GM18909 (cell line): ENCODE data around the gene OTULINL.

Experiments
- ATAC-seq: cut with Tn5 transposase; IDR thresholded peaks from one replicate; pipeline ENCODE4 v1.9.1; 2021; ENCODE audit warnings: mild to moderate bottlenecking; ENCODE audit not compliant: unreplicated experiment, poor library complexity

Gene OTULINL

DNA sequence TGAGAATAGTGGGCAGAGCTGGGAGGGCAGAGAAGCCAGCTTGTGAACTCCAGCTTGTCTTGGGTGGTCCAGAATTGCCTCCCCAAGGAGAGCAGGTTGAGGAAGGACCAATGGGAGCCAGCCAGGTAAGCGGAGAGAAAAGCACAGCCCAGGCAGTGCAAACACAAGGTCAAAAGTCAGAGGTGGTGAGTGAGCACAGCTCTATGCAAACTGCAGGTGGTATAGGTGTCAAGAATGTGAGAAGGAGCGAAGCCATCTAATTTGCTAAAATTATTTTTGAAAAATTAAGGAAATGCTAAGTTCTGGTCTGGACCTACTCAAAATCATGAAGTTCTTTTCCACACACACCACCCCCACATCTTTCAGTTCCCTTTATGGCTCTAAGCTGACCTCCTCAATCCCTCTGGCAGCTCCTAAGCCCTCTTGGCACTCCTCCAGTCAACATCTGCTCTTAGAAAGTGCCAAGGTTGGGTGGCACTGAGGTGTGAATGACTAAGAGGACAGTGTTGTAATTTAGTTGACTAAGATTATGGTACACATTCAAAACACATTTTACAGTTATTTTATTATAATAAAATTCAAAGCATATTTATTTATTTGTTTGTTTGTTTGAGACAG is 6.6 kb upstream of the OTULINL start:
- ATAC-seq = no peak

DNA sequence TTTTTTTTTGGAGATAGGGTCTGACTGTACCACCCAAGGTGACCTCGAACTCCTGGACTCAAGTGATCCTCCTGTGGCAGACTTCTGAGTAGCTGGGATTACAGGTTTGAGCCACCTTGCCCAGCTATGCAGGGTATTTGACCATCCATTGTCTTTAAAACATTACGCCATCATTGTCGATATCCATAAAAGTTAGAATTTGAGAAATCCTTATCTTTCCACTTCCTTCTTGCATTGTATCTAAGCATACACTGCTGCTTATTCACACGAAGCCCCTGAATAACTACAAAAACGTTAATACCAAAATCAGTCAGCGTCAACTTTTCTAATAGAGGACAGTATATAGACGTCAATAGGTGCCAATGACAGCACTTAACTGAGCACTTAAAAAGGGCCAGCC is 5.4 kb upstream of the OTULINL start:
- ATAC-seq = no peak

DNA sequence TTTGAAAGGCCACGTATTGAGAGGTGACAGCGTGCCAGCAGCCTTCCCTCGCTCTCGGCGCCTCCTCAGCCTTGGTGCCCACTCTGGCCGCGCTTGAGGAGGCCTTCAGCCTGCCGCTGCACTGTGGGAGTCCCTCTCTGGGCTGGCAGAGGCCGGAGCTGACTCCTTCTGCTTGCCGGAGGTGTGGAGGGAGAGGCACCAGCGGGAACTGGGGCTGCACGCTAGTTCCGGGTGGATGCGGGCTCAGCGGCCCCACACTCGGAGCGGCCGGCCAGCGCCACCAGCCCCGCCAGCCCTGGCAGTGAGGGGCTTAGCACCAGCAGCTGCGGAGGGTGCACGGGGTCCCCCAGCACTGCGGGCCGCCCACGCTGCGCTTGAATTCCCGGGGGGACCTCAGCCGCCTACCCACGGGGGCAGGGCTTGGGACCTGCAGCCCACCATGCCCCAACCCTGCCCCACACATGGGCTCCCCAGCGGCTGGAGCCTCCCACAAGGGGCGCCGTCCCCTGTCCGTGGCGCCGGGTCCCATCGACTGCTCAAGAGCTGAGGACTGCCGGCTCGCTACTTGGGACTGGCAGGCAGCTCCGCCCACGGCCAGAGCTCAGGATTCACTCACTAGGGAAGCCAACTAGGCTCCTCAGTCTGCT is 4.4 kb upstream of the OTULINL start:
- ATAC-seq = no peak

DNA sequence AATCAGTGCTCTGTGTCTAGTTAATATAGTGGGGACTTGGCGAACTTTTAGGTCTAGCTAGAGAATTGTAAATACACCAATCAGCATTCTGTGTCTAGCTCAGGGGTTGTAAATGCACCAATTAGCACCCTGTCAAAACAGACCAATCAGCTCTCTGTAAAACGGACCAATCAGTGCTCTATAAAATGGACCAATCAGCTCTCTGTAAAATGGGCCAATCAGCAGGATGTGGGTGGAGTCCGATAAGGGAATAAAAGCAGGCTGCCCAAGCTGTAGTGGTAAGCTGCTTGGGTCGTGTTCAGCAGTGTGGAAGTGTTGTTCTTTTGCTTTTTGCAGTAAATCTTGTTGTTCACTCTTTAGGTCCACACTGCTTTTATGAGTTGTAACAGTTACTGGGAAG is 3.6 kb upstream of the OTULINL start:
- no peak for ATAC-seq

DNA sequence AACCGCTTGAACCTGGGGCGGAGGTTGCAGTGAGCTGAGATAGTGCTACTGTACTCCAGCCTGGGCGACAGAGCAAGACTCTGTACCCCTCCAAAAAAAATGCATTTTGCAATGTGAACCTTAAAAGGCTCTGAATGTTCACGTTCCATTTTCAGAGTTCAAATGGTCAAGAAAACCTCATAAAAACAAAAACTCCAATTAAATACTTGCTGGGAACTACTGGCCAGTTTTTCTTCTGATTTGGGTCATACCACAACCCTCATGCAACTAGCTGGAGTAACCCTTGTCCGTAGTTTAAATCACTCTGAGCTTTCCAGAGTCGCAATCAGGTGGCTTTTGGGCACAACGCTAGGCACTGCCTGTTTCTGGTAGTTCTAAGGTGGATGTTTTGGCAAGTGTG is 2.3 kb upstream of the OTULINL start:
- ATAC-seq = no peak

DNA sequence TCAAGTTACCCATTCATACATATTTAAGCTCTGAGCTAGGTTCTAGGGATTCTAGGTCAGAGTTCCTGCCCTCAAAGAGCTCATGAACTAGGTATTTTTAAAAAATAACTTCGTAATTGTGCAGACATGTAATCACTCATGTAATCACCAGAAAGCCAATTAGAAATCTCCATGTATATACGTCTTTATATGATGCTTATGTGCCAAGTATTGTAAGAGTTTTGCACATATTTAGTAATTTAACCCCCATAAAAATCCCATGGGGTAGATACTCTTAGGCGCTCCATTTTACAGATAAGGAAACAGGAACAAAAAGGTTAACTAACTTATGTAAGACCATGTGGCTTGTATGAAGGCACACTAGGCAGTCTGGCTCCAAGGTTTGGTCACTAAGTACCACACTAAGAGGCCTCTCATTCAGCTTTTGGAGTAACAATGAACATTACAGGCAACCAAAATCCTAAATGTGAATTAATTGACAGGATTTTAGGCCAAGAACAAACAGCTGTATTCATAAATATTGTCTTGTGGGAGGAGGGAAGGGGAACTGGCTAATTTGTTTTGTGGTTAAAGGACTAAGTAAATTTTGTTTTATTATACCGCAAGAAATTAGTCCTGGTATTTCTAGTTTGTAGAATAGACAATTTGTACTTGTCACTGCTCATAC is 1.7 kb upstream of the OTULINL start:
- no peak for ATAC-seq

DNA sequence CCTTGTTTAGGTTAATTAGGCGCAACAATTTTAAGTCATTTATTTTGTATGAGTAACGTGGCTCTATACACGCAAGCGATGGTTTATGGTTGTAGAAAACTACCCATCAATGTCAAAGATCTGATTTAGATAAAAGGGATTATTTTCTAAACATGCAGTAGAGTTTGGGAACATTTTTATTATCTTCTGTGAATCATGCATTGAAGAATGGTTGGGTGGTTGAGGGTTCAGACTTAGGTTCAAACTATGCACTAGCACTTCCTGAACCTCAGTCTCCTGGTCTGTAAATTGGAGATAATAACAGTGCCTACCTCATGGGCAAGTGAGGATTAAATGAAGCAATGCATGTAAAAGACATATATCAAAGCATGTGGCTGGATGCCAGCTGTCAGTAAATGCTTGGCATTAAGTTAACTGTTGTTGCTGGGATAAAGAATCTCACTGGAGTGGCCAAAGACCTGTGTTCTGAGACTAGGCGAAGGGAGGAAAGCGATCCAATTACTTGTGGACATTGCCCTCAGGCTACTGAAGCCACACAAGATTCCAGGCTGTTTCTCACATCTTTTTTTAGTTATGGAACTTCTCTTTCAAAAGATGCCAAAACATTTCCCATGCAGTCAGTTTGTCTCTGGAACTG is 1.1 kb upstream of the OTULINL start:
- no peak for ATAC-seq

DNA sequence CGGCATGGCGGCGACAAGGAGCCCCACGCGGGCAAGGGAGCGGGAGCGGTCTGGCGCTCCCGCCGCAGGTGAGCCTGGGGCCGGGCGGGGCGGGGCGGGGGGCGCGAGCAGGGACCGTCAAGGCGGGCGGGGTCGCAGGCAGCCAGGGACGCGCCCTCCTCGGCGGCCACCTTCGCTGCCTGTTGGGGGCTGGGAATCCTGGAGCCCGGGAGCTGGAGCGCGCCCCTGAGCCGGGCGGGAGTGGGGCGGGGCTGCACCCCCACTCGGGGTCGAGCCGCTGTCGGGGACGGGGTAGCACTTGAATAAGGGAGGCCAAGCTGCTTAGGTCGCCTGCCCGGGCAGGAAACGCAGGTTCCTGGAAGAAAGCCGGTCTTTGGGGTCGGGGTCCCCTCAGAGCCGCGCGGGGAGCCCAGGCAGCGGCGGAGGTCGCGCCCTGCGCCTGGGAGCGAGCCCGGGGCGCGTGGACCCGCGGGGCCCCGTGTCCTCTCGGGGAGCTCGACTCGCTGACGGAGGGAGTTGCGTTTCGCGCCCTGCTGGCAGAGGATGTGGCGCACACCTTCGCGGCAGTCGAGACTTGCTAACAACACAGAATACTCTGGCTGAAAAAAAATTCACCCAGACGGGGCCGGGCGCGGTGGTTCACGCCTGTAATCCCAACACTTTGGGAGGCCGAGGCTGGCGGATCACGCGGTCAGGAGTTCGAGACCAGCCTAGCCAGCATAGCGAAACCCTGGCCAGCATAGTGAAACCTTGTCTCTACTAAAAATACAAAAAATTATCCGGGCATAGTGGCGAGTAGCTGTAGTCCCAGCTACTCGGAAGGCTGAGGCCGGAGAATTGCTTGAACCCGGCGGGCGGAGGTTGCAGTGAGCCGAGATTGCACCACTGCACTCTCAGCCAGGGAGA is 552 bp downstream of the OTULINL start:
- peak; percentile 79 for ATAC-seq

DNA sequence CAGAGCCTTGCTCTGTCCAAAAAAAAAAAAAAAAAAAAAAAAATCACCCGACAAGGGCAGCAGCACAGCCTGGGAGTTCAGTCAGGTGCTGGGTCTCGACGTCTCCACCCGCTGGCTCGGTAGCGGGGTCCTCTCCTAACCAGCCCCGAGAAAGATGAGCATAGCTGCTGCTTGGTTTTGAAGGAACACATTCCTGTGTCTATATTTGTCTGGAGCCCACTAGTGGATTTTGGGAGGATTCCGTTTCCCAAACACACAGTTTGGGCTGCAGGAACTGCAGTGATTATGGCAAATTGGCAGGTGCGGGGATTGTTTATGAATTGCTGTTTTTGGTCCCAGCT is 1.2 kb downstream of the OTULINL start:
- no peak for ATAC-seq

DNA sequence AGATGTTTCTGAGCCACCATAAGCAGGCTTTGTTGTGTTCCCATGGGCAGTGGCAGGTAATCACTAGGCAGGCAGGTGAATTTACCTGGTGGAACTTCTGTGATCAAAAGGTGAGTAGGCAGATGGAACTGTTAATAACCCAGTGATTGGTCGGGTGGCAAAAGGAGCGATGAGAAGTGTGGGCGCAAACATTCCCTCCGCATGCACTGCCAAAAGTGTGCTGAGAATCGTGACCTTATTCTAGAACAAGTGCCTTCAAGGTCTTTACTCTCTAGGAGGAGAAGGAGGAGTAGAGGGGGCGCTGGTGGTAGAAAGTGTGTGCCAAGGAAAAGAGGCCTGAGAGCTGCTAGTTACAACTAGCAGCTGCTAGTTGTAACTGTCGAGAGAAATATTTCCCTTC is 3.3 kb downstream of the OTULINL start:
- no peak for ATAC-seq

DNA sequence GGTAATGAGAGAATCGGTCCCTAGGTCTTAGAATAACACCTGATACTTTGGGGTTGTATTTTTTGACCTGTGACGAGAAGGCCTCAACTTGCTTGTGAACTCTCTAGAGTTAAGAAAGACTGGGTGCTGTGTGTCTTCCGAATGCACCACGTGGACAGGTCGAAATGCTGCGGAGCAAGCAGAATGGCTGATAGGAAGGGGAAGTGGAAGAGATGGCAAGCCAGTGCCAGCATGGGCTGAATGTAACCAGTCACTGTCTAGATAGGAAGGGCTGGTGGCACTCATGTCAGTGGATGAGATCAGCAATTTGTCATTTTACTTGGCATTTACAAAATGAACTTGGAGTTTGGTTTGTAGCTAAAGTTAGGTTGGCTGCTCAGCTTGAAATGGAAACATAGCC is 5.6 kb downstream of the OTULINL start:
- ATAC-seq = no peak

DNA sequence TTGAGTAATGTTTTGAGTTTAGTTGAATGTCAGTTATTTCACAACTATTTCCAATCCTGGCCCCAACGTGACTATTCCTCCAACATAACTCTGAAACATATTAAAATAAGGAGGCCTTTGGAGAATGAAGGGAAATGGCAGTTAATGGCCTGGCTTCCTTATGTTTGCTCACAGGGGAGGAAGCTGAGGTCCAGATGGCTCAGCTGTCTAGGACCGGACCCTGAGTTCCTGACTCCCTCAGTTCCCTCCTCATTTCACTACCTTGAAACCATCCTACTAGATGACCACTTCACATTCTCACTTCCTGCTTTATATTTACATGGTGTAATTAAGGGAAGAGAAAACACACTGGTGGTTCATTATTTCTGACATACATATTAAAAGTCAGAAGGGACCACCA is 6.6 kb downstream of the OTULINL start:
- ATAC-seq = peak; percentile 63

DNA sequence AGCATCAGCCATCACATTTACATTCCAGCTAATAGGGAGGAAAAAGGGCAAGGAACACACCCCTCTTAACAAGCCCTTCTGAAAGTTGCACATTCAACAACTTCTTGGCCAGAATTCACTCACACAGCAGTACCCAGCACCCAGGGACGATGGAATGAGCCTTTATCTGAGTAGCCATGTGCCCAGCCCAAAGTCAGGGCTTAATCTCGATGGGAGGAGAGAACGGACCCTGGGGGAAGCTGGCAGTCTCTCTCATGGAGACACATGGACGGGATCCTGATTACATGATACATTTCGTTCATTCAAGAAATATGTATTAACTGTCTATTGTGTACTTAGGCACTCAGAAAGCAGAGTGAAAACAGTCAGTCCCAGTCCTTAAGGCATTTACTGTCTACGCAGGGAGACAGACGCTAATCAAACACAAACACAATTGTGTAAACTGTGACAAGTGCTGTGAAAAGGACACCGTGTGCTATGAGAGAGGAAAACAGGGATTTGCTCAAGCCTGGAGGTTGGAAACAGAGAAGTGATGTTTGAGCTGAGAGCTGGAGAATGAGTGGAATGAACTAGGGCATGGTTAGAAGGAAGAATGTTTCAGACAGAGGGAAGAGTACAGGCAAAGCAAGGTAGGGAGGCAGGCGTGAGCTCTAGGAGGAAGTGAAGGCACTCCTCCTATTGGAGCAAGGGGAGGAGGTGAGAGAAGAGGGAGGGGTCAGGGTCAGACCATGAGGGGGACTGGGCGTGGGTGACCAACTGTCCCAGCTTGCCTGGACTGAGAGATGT is 7.4 kb downstream of the OTULINL start:
- no peak for ATAC-seq

DNA sequence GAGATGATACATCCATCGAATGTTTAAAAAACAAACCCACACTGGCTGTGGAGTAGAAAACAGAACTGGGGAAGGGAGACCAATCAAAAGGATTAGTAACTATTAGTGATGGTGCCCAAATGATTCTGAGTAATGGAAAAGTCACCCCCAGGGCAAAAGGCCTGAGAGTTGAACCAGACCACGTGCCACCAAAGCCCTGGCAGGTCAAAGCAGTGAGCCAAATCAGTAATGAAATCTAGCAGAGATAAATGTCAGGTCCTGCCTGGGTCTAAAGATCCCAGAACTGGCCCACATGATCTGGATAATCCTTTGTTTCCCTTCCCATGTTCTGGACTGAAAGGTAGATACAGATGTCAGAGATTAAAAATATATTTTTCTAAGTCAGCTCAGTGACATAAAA is 9.4 kb downstream of the OTULINL start:
- no peak for ATAC-seq

DNA sequence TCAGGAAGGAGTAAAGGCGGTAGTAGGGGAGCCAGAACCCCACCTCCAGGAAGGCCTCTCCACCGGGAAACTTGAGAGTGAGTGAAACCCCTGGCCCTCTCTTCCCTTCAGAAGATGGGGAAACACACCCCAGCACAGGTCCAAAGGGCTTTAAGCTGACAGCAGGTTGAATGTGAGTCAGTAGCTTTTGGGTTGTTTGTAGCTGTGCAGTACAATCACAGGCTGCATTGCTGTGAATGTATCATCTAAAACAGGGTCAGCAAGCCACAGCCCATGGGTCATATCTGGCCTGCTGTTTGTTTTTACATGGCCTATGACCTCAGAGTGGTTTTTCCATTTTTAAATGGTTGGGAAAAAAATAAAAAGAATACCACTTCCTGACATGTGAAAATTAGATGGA is 10.0 kb downstream of the OTULINL start:
- no peak for ATAC-seq

DNA sequence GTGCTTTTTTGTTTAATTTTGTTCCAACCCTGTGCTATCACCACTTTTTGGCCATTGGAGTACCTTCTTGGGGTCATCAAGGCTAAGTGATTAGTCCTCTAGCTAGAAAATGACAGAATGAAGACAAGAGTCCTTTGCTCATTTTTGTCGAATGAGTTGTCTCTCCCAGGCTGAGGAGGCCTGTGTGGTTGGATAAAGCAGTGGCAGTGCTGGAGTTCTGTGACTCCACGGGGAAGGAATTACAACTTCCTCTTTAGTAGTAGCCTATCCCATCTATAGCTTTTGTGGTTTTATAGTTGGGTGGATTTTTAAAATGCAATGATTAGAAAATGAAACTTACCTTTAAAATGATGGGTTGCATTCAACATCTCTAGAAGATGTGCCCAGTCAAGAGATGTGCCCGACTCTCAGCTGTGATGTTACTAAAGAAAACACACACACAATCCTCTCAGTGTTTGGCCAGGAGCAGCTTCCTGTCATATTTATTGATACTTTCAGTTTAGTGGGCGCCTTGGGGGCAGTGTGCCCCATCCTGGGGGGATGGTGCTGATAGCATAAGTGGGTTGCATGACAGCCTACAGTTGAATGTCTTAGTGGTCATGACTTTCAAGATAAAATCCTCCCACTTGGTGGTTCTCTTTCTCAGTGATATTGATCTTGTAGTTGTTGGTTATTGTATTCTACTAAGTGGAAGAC is 11.9 kb downstream of the OTULINL start:
- peak; percentile 32 for ATAC-seq

DNA sequence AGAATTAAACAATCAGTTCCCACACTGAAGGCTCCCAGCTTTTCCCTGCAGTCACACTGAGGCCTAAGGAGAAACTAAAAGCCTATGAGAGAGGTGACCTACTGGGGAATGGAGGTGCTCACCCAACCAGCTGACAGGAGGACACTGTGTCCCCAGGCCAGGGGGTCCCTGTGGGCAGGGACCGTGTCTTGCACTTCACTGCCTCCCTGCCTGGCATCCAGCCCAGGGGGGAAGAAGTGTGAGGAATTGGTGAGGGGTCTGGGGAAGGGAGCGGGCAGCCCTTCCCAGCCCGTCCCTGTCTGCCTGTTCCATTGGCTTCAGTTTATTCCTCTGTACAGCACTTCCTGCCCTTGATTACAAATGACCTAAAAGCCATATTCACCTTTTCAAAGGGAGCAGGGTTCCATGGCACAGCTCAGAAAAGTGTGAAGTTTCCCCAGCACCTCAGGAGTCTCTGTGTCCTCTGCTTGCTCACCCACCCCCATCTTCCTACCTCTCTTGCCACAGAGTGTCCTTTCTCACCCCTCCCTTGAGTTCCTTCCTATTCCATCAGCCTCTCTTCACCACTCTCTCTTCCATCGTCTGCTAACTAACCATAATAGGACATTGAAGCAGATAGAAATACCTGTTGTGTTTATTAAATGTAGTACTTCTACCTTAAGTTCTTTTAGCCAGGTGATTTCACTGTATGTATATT is 12.9 kb downstream of the OTULINL start:
- ATAC-seq = no peak

DNA sequence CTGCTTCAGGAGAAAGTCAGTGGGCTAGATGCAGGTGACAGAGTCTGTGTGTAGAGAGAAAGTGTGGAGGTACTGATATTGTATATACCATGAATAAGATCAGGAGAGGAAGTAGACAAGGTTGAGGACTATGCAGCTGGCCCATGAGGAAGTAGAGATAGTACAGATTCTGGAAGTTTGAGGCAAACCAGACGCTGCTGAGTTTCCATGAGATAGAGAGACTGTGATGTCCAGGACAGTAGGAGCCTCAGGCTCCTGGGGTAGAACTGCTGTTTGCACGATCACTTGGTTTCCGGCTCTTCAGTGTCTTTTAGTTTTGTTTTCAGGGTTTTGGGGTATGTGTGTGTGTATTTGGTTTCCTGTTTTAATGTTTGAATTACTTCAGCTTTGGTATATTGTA is 13.6 kb downstream of the OTULINL start:
- peak; percentile 80 for ATAC-seq

DNA sequence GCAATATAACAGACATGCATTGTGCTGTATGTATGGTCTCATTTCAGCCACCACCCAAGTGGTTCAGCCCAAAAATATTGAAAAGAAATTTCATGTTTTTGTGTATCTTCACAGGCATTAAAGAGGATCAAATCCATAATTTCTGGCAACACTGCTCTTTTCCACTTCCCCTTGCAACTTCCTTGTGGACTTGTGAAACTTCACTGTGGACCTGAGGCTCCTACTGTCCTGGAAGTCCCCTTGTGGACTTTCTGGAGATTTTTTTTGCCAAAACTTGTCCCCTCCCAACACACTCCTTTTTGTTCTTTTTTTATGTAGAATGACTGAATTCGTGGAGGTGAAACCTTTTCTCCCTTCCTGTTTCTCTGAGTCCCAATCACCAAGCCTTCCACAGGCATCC is 14.3 kb downstream of the OTULINL start:
- peak; percentile 6 for ATAC-seq
